Ascending aorta (tissue), 2 donors: Measurements from ENCODE around the gene ADGRL3. TPM values are rescaled to one million over a fixed set of nuclear protein-coding genes. Genes with fewer than 3 reads are reported as not detected.

Source experiments
- DNase-seq, 2 donors: peaks; one replicate each; pipeline ENCODE4 v3.0.0-alpha.2; 2019; ENCODE audit warnings: low spot score in 2 of 2
- H3K27ac ChIP-seq, 2 donors: fragments of 200-600 bp; sonication (generic); one replicate each; pipeline ENCODE4 v1.5.1; 2016 to 2017; ENCODE audit warnings: mild to moderate bottlenecking in 1 of 2
- H3K27me3 ChIP-seq: fragments of 200-600 bp; sonication (generic); one replicate; pipeline ENCODE4 v1.5.1; 2017
- H3K36me3 ChIP-seq, 2 donors: fragments of 200-600 bp; sonication (generic); one replicate each; pipeline ENCODE4 v1.5.1; 2016
- H3K4me1 ChIP-seq, 2 donors: fragments of 200-600 bp; sonication (generic); one replicate each; pipeline ENCODE4 v1.5.1; 2016 to 2017; ENCODE audit warnings: mild to moderate bottlenecking in 1 of 2
- H3K4me3 ChIP-seq, 2 donors: fragments of 200-600 bp; sonication (generic); one replicate each; pipeline ENCODE4 v1.5.1; 2016 to 2017; ENCODE audit warnings: mild to moderate bottlenecking in 1 of 2
- H3K9me3 ChIP-seq, 2 donors: fragments of 200-600 bp; sonication (generic); one replicate each; pipeline ENCODE4 v1.5.1; 2016
- CTCF ChIP-seq, 3 experiments: fragments of 200-600 bp in 2 of 3; fragments of 450-650 bp in 1 of 3; sonication (generic) in 2 of 3; IDR thresholded peaks; one replicate each; pipeline ENCODE4 v1.5.1; 2016 to 2019; ENCODE audit warnings: antibody characterized with exemption in 3 of 3, mild to moderate bottlenecking in 1 of 3, moderate library complexity in 1 of 3
- intact Hi-C: fragments of 100-400 bp; cut with DNase I; formaldehyde crosslinking; loops from one replicate; pipeline ENCODE4 v1.15.1; 2023
- total RNA-seq: library from RNA; depleted of rRNA; stranded (reverse); fragments of >200 nt; gene quantifications from one replicate; pipeline ENCODE4 v1.1.0, GENCODE V29; 2016

The ADGRL3 gene
- total RNA-seq, 1 donor from 2014 or later = 22.2 TPM

DNA sequence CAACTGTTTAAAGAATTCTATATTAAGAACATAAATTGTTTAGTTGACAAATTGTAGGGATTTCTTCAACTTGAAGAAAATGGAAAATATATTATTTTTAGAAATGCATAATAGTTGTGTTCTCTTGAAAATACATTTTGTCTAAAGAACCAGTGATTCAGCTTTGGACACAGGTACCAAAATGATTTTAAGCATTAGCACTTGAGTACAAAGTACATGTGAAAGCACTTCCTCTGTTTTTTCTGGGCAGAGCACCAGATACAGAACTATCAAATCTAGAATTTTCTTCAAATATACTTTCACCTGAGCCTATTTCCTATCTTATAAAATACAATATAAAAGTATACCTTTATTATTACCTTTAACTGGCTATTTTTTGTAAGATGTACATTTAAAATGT, 539.8 kb downstream of the ADGRL3 start:
- no peaks in the 10 kb centered on the region for H3K27me3 ChIP-seq
- TF ChIP-seq CTCF (IDR thresholded peaks at IDR 0.05) = no peak
- no peak overlapping the region for H3K4me3 ChIP-seq
- H3K4me1 ChIP-seq = no peaks in the 10 kb centered on the region
- DNase-seq = no peak
- intact Hi-C loops = no loop called here
- H3K27ac ChIP-seq = no peak overlapping the region
- H3K36me3 ChIP-seq = no peaks in the 10 kb centered on the region
- H3K9me3 ChIP-seq = no peaks in the 10 kb centered on the region

- Histone ChIP-seq H3K36me3 (no peaks in the 10 kb centered on the region), H3K27me3 (no peaks in the 10 kb centered on the region), H3K27ac (no peak overlapping the region), H3K4me3 (no peak overlapping the region), H3K4me1 (no peaks in the 10 kb centered on the region), H3K9me3 (no peaks in the 10 kb centered on the region)
- DNase-seq = no peak
- intact Hi-C loops = no loop called here
- no peak for TF ChIP-seq CTCF (IDR thresholded peaks at IDR 0.05)
Observed at GRCh38 chr4:61740886-61741285, 540.8 kb downstream of the ADGRL3 start.

DNA sequence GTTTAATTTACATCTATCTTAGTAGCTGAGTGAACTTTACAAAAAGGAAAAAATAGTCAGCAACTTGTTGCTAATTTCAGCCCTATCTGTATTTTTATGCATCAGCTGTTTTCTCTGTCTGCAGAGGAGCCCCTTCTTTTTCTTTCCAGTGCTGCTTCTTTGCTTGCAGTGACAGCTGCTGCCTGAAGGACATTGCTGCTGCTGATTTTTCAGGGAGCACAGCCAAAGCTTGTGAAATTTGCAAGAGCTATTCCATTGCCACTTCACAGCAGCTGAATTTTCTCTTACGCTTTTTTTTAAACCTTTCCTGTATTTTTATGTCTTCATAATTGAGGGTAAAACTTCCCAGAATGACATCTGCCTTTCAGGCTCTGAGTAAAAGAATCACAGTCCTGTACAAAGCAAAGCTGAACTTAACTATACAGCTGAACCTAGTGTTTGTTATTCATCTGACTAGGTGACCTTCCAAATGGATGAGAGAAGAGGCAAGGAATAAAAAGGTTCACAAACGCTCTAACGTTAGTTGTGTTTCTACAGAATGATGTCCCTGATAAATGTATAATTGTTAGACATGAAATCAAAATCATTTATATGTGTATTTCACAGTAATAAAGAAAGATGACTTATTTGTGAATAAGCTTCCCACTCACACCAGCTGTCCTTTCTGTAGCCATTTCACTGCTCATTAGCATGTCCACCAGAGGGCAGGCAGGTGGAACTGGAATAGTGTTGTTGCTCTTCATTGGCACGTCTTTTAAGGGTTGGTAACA, 541.4 kb downstream of the ADGRL3 start:
- intact Hi-C loops = no loop called here
- no peaks in the 10 kb centered on the region for H3K27me3 ChIP-seq
- H3K27ac ChIP-seq = no peak overlapping the region
- H3K36me3 ChIP-seq = no peaks in the 10 kb centered on the region
- no peaks in the 10 kb centered on the region for H3K4me1 ChIP-seq
- H3K4me3 ChIP-seq = no peak overlapping the region
- no peaks in the 10 kb centered on the region for H3K9me3 ChIP-seq
- no peak for DNase-seq
- peak in 1 of 3 experiments; percentile 34 for TF ChIP-seq CTCF (IDR thresholded peaks at IDR 0.05)

- no peak for TF ChIP-seq CTCF (IDR thresholded peaks at IDR 0.05)
- H3K27me3 ChIP-seq = no peaks in the 10 kb centered on the region
- no peaks in the 10 kb centered on the region for H3K4me1 ChIP-seq
- intact Hi-C loops = no loop called here
- H3K36me3 ChIP-seq = no peaks in the 10 kb centered on the region
- DNase-seq = no peak
- no peak overlapping the region for H3K4me3 ChIP-seq
- H3K27ac ChIP-seq = no peak overlapping the region
- no peaks in the 10 kb centered on the region for H3K9me3 ChIP-seq
Observed at GRCh38 chr4:61750810-61751209, 550.7 kb downstream of the ADGRL3 start.

DNA sequence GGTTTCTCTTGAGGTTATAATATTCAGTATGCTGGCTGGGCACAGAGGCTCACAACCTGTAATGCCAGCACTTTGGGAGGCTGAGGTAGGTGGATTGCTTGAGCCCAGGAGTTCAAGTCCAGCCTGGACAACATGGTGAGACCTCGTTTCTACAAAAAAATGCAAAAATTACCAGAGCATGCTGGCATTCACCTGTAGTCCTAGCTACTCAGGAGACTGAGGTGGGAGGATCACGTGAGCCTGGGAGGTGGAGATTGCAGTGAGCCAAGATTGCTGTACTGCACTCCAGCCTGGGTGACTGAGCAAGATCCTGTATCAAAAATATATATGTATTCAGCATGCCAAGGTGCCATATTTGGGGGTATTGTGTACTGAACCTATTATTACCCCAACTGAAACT, 552.5 kb downstream of the ADGRL3 start:
- no peak overlapping the region for H3K4me3 ChIP-seq
- no peak overlapping the region for H3K27ac ChIP-seq
- no peaks in the 10 kb centered on the region for H3K27me3 ChIP-seq
- TF ChIP-seq CTCF (IDR thresholded peaks at IDR 0.05) = no peak
- no peaks in the 10 kb centered on the region for H3K36me3 ChIP-seq
- H3K4me1 ChIP-seq = no peaks in the 10 kb centered on the region
- no peak for DNase-seq
- H3K9me3 ChIP-seq = no peaks in the 10 kb centered on the region
- intact Hi-C loops = no loop called here
